ENCODE measurements around the gene ATOSA. TPM values are rescaled to one million over a fixed set of nuclear protein-coding genes. Genes with fewer than 3 reads are reported as not detected.

ATOSA gene
- total RNA-seq, 1 donor from 2014 or later = 96.8 TPM

GRCh38 chr15:52642386-52643361, 36.5 kb downstream of the ATOSA start:
- no peak for ATAC-seq (ENCODE audit: low read depth)
- no peaks in the 10 kb centered on the region for H3K9me3 Mint-ChIP-seq
- H3K4me1 Mint-ChIP-seq = peaks cover 2% of the 10 kb centered on the region
- H3K27ac Mint-ChIP-seq = peak overlapping the region; percentile 10
- H3K36me3 Mint-ChIP-seq (ENCODE audit: low read depth) = peaks cover 71% of the 10 kb centered on the region
- TF ChIP-seq CTCF (IDR thresholded peaks at IDR 0.05) = no peak
- ChIA-PET CTCF (no interaction called here), POLR2A (interaction anchor here (1.0 kb wide), 1 partner anchor 9 kb away, joined by 3 read pairs; no protein-coding TSS in a partner anchor)
- intact Hi-C loops (cut with micrococcal nuclease) = no loop called here
- no peaks in the 10 kb centered on the region for H3K27me3 Mint-ChIP-seq
- H3K4me3 Mint-ChIP-seq = no peak overlapping the region
- no peak for DNase-seq

- Mint-ChIP-seq H3K27me3 (no peaks in the 10 kb centered on the region), H3K9me3 (no peaks in the 10 kb centered on the region), H3K4me1 (peaks cover 5% of the 10 kb centered on the region), H3K4me3 (no peak overlapping the region), H3K36me3 (ENCODE audit: low read depth) (peaks cover 71% of the 10 kb centered on the region), H3K27ac (no peak overlapping the region)
- no peak for DNase-seq
- TF ChIP-seq CTCF (IDR thresholded peaks at IDR 0.05) = no peak
- ChIA-PET POLR2A (no interaction called here), CTCF (no interaction called here)
- intact Hi-C loops (cut with micrococcal nuclease) = no loop called here
- no peak for ATAC-seq (ENCODE audit: low read depth)
Measured at GRCh38 chr15:52636459-52636858, 42.7 kb downstream of the ATOSA start.

- intact Hi-C loops (cut with micrococcal nuclease) = no loop called here
- H3K4me1 Mint-ChIP-seq = peaks cover 5% of the 10 kb centered on the region
- ChIA-PET CTCF (no interaction called here), POLR2A (no interaction called here)
- no peak for DNase-seq
- no peak overlapping the region for H3K27ac Mint-ChIP-seq
- peaks cover 70% of the 10 kb centered on the region for H3K36me3 Mint-ChIP-seq (ENCODE audit: low read depth)
- no peak for TF ChIP-seq CTCF (IDR thresholded peaks at IDR 0.05)
- no peaks in the 10 kb centered on the region for H3K9me3 Mint-ChIP-seq
- no peak overlapping the region for H3K4me3 Mint-ChIP-seq
- H3K27me3 Mint-ChIP-seq = no peaks in the 10 kb centered on the region
- ATAC-seq (ENCODE audit: low read depth) = no peak
Measured at GRCh38 chr15:52635908-52636307, 43.3 kb downstream of the ATOSA start.

Other genes starting within 250 kb of the ATOSA start
- 41.7 and 49.1 TPM in 2 replicates for gene MYO5A, start 150.5 kb downstream of the ATOSA start, total RNA-seq
- 145 and 153 TPM in 2 replicates for gene ARPP19, start 110.4 kb downstream of the ATOSA start, total RNA-seq
- 0.44 TPM in 1 of 2 replicates, not detected in the other for gene ONECUT1, start 110.9 kb upstream of the ATOSA start, total RNA-seq